AG09319 (cell line): ENCODE results near the gene RIPK1.
"Not testable (repeated sequence)": the region's sequence is repeated elsewhere in the genome, so short reads cannot be mapped to it uniquely, and the experiment has no call there.

Source experiments
- DNase-seq: peaks from one replicate; pipeline ENCODE4 v3.0.0-alpha.2; 2010; ENCODE audit warnings: low read depth; ENCODE audit errors: extremely low read depth
- CTCF ChIP-seq: IDR thresholded peaks from 2 replicates; pipeline ENCODE4 v1.5.1; 2011; ENCODE audit warnings: low read depth, mild to moderate bottlenecking, inconsistent platforms, low read length, moderate library complexity

Gene RIPK1

GRCh38 chr6:3026791-3027626, 41.3 kb upstream of the RIPK1 start:
- TF ChIP-seq CTCF, result no peak
- DNase-seq, result no peak

GRCh38 chr6:3028156-3028555, 40.1 kb upstream of the RIPK1 start:
- DNase-seq, result not testable (repeated sequence)

GRCh38 chr6:3031857-3032640, 36.2 kb upstream of the RIPK1 start:
- TF ChIP-seq CTCF, result no peak

GRCh38 chr6:3032986-3033385, 35.3 kb upstream of the RIPK1 start:
- TF ChIP-seq CTCF, result no peak
- DNase-seq, result no peak

More at GRCh38 chr6:3031857-3032640, 36.2 kb upstream of the RIPK1 start:
- DNase-seq, result no peak

GRCh38 chr6:3033652-3034051, 34.6 kb upstream of the RIPK1 start:
- DNase-seq, result no peak
- no peak for TF ChIP-seq CTCF

GRCh38 chr6:3035397-3035796, 32.9 kb upstream of the RIPK1 start:
- no peak for TF ChIP-seq CTCF
- DNase-seq, result no peak

GRCh38 chr6:3036861-3037637, 31.2 kb upstream of the RIPK1 start:
- TF ChIP-seq CTCF, result no peak
- no peak for DNase-seq
